Myometrial cell (primary cell): Measurements from ENCODE around the gene RTCA. TPM values are rescaled to one million over a fixed set of nuclear protein-coding genes. Genes with fewer than 3 reads are reported as not detected.

Experiments
- total RNA-seq: library from RNA; depleted of rRNA; stranded (reverse); fragments of >200 nt; gene quantifications from 2 replicates; pipeline ENCODE4 v1.2.3, GENCODE V29; 2015

The RTCA gene
- 29.7 and 35.3 TPM in 2 replicates for total RNA-seq

GRCh38 chr1:100265931-100266740 lies at the start of gene RTCA:
TSS of gene RTCA (plus strand) at chr1:100266216. CDS start at chr1:100266376, 160 bp downstream.

GRCh38 chr1:100249537-100250257 lies 16.3 kb upstream of the RTCA start, which contains the start of gene DBT:
TSS of gene DBT (minus strand) at chr1:100249834. CDS start at chr1:100249820, 14 bp downstream.

Other genes with a start within 250 kb of the RTCA start
- gene SASS6, start 133.3 kb upstream of the RTCA start, total RNA-seq, result 1.4 and 2.5 TPM in 2 replicates
- 6.0 and 6.1 TPM in 2 replicates for gene TRMT13, start 133.1 kb upstream of the RTCA start, total RNA-seq
- gene LRRC39, start 88.0 kb upstream of the RTCA start, total RNA-seq, result not detected in 2 replicates
- 2.9 and 5.8 TPM in 2 replicates for gene DBT, start 16.4 kb upstream of the RTCA start, total RNA-seq
- gene CDC14A, start 86.3 kb downstream of the RTCA start, total RNA-seq, result 1.4 and 3.4 TPM in 2 replicates